NCI-H1436 treated with DMSO at 0.1 percent for 48 hours (cell line): ENCODE measurements around the gene ELOA.
"Not testable (repeated sequence)": the region's sequence is repeated elsewhere in the genome, so short reads cannot be mapped to it uniquely, and the experiment has no call there.

ENCODE experiments used
- DNase-seq: peaks from one replicate; lab custom pipeline; 2025; lab: John Stamatoyannopoulos, UW

ELOA gene

DNA sequence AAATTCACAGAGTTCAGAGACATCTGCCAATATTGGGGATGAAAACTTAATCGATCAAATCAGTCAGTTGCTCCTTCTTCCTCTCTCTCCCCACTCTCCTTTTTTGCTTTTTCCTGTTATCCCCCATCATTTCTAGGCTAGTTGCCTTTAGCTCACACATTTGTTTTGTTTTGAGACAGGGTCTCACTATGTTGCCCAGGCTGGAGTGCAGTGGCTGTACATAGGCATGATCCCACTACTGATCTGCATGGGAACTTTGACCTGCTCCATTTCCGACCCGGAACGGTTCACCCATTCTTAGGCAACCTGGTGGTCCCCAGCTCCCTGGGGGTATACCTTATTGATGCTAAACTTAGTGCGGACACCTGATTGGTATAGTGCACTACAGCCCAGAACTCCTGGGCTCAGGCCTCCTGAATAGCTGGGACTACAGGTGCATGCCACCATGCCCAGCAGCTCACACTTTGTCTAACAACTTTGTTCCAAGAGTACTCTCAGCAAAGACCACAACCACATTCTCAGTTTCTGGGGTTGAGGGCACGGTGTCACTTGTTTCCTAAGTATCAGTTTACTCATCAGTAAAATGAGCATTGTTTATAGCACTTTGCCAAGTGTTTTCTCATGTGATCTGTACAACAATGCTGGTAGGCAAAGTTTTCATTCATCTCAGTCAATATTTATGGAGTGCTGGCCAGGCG is 6.7 kb upstream of the ELOA start:
- no peak for DNase-seq

DNA sequence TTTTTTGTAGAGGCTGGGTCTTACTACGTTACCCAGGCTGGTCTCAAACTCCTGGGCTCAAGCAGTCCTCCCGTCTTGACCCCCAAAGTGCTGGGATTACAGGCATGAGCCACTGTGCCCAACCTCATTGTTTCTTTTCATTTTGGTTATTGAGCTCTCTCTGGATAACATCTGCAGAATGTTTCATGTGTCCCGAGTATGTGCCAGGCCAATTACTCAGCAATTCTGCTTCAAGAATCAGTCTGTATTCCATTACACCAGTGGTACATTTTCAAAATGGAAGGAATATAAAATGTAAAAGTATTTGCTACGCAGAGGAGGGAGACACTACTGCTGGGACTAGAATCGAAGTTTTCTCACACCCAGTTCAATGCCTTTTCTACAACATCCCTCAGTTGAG is 1.7 kb upstream of the ELOA start:
- no peak for DNase-seq

DNA sequence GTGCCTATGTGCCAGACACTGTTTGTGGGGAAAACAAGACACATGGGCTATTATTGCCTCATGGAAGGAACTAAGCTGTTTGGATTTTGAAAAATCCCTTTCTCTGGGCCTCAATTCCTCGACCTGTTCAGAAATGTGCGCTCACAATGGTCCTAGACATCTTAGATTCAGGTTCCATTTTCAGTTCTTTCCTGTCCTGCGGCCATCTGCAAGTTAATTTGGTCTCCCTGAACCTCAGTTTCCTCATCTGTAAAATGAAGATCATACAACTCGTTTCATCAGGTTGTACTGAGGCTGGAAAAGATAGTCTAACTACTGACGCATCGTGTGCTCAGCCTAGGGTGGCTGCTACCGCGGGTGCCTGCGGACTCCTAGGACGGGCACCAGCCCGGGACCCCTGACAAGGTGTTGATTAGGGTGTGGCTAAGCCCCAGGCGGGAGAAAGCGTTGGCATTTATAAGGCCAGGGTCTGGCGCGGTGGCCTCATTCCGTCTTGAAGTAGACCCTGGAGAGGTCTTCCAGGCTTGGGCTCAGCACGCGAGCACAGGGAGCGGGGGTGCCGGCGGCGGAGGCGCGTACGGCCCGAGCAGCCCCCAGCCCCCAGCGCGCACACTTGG is 493 bp upstream of the ELOA start:
- DNase-seq = no peak

DNA sequence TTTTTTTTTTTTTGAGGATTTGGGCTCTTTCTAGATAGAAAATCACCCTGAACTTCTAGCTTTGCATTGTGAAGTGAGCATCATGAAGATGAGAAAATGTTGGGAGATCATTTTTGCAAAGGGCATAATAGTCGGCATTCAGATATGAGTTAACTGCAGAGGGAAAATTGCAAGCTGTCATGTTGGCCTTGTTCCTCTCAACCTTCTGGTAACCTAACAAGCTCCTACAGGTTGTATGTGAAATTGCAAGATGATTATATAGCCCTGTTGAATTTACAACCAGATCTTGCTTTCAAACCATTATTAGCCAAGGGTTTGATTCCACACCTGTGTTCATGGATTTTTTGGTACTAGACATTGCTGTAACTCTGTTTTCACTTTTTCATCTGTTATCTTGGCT is 2.2 kb downstream of the ELOA start:
- DNase-seq = no peak

DNA sequence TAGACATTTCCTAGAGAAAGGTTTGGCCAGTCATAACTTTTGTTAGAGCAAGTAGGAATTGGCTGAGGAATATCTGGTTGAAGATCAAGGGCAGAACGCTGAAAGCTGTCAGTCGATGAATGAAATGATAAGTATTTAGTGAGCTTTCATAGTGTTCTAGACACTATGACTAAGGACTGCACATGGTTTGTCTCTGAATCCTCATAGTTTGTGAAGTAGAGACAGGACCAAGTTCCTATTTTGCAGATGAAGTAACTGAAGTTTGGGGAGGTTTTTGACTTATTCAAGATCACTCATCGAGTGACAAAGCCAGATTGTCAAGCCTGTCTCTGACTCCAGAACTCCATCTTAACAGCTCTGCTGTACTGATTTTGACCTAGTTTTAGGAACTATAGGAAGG is 4.7 kb downstream of the ELOA start:
- DNase-seq = no peak

DNA sequence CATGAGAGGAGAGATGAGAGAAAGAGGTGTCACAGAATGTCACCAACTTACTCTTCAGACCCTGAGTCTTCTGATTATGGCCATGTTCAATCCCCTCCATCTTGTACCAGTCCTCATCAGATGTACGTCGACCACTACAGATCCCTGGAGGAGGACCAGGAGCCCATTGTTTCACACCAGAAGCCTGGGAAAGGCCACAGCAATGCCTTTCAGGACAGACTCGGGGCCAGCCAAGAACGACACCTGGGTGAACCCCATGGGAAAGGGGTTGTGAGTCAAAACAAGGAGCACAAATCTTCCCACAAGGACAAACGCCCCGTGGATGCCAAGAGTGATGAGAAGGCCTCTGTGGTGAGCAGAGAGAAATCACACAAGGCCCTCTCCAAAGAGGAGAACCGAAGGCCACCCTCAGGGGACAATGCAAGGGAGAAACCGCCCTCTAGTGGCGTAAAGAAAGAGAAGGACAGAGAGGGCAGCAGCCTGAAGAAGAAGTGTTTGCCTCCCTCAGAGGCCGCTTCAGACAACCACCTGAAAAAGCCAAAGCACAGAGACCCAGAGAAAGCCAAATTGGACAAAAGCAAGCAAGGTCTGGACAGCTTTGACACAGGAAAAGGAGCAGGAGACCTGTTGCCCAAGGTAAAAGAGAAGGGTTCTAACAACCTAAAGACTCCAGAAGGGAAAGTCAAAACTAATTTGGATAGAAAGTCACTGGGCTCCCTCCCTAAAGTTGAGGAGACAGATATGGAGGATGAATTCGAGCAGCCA is 8.0 kb downstream of the ELOA start:
- no peak for DNase-seq

DNA sequence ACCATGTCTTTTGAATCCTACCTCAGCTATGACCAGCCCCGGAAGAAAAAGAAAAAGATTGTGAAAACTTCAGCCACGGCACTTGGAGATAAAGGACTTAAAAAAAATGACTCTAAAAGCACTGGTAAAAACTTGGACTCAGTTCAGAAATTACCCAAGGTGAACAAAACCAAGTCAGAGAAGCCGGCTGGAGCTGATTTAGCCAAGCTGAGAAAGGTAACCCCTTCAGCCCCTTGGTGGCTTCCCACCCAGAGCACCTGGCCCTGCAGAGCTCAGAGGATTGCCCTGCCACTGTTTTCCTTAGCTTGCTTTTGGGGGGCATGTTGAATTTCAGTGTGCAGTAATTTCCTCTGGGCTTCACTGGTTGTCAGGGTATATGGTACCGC is 8.5 kb downstream of the ELOA start:
- DNase-seq = no peak

DNA sequence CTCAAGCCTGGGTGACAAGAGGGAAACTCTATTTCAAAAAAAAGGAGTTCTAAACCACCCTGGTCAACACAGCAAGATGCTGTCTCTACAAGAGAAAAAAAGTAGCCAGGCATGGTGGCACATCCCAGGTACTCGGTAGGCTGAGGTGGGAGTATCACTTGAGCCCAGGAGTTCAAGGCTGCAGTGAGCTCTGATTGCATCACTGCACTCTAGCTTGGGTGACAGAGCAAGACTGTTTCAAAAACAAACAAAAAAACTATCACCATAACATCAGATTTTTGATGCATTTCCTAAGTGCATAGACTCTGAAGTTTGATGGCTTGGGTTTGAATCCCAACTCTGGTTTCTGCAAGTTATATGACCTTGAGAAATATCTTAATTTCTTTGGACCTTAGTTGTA is 9.6 kb downstream of the ELOA start:
- no peak for DNase-seq

DNA sequence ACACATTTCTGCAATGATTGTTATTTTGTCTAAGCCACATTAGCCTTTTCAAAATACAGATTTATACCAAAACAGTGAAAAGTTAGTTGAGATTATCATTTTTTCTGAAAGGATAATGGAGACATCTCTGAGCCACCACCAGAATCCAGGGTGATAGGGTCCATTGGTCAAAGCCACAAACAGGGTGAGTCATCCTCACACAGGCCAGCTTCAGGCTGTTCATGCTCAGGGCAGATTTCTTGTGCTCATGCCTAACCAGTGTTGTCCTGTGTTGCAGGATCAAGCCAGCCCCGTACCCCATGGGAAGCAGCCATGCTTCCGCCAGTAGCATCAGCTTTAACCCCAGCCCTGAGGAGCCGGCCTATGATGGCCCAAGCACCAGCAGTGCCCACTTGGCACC is 13.4 kb downstream of the ELOA start:
- DNase-seq = no peak

DNA sequence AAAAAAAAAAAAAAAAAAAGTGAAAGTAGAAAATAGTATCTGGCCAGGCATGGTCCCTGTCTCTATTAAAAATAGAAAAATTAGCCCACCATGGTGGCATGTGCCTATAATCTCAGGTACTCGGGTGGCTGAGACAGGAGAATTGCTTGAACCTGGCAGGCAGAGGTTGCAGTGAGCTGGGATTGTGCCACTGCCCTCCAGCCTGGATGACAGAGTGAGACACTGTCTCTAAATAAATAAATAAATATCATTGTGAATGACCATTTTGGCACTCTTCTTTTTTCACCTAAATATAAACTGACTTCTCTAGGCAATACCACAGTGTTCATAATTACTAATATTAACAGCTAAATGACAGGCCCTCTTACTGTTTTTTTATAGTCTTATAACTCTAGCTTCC is 14.5 kb downstream of the ELOA start:
- DNase-seq = no peak

DNA sequence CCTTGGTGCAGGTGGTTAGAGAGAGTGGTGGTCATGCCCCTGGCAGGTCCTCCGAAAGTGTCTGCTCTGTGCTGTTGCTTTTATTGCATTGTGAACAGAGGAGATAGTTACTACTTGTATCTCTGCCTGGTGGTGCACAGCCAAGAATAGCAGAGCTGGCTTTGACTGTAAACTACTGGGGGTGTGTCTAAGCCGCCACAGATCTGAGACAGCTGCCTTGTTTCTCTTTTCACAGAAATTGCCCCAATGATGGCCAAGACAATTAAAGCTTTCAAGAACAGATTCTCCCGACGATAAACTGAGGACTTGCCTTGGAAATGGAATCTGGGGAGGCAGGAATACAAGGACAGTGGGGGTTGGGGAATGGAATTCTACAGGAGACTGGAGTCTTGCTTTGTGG is 16.0 kb downstream of the ELOA start:
- no peak for DNase-seq

DNA sequence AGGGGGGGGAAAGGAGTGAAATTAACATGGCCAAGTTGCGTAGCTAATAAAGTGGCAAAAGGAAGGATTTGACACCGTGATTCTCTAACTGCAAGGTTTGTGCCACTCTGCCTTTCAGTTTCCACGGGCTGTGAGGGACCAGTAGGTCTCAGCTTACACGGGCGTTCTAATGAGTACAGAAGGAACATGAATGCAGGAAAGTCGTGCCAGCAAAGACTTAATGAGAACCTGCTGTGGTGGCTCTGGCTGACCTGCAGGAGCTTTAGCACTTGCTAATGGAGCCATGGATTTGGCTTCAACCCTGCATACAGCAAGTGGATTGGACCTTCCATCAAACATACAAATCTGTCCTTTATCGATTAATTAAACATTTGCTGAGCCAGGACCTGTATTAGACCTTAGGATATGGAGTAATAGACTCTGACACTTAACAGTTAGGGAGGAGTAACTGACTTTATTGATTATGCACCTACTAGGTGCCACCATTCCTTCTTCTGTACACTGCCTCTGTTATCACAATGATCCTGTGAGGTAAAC is 19.8 kb downstream of the ELOA start:
- no peak for DNase-seq

DNA sequence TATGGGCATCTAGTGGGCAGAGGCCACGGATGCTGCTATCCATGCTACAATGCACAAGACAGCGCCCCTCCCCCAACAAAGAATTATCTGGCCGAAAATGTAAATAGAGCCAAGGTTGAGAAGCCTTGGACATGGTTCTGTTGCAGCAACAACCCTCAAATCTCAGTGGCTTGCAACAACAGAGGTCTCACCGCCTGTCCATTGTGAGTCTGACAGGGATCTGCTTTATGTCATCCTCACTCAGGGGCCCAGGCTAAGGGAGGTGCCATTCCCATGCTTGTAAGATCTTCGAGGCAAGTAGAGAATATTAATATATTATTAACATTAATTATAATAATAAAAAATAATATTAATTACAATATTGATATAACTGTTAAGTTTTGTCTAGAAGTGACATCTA is 25.5 kb downstream of the ELOA start:
- no peak for DNase-seq

DNA sequence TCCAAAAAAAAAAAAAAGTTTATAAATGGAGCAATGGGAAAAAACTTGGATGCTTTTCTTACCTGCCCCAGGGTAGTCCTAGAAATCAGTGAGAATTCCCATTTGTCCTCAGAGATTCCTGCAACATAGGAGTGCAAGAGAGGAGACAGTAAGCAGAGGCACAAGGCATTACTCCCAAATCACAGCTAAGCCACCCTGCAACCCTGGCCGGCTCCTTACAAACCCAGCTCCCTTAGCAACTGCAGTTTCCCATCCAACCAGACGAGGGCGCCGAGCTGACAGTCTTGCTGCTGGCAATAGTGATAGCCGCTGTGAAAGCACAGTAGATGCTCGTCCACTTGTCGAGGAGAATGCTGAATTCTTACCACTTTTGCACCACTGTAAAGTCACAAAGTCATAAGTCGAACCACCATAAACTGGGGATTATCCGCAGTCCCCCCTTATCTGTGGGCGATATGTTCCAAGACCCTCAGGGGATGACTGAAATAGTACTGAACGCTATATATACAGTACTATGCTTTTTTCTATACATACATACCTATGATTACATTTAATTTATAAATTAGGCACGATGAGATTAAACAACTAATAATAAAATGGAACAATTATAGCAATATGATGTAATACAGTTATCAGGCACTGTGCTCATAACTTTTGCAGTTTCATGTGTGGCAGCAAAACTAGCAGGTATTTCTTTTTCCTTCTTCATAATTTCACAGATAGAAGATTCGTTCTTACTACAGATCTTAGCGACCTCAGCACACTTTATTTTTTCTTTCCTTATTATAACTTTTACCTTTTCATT is 29.0 kb downstream of the ELOA start:
- DNase-seq = no peak

DNA sequence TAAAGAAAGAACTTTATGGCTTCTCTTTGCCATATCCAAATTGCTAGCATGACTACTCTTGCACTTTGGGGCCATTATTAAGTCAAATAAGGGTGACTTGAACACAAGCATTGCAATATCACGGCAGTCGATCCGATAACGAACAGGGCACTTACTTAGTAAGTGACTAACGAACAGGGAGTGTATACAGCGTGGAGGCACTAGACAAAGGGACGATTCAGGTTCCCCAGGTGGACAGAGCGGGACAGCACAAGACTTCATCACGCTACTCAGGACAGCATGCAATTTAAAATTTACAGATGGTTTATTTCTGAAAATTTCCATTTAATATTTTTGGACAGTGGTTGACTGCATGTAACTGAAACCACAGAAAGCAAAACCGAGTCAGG is 29.6 kb downstream of the ELOA start:
- DNase-seq = no peak

DNA sequence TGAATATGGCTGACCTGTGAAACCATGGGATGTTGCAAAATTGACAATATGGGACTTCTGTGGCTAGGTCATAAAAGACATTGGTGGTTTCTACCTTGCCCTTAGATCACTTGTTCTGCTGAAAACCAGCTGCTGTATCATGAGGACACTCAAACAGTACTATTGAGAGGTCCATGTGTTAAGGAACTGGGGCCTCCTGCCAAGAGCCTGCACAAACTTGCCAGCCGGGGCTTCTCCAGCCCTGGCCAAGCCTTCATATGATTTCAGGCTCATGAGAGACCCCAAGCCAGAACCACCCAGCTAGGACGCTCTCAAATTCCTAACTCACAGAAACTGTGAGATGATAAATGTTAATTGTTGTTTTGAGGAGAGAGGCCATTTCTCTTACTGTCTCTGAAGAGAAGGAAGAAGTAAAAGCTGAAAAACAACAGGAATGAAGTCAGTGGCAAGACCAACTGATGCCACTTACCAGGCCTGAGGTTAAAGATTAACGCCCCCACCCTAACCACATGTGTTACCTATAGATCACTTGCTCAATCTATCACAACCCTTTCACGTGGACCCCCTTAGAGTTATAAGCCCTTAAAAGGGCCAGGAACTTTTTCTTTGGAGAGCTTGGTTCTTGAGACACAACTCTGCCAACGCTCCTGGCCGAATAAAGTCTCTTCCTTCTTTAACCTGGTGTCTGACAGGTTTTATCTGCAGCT is 31.1 kb downstream of the ELOA start:
- no peak for DNase-seq

DNA sequence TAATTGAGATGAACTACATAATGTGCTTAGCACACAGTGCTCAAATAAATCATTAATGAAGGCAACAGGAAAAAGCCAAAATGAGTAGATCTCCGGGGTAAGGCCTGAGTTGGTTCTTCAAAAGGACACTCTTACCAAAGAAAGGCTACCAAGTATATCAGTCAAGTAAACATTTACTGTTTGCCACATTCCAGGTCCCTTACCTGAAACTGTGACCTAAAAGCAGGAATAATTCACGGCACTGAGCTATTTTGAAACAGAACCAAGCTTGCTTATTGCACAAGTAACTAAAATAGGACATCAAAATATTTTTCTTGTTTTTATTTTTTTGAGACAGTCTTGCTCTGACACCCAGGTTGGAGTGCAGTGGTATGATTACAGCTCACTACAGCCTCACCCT is 32.9 kb downstream of the ELOA start:
- no peak for DNase-seq

DNA sequence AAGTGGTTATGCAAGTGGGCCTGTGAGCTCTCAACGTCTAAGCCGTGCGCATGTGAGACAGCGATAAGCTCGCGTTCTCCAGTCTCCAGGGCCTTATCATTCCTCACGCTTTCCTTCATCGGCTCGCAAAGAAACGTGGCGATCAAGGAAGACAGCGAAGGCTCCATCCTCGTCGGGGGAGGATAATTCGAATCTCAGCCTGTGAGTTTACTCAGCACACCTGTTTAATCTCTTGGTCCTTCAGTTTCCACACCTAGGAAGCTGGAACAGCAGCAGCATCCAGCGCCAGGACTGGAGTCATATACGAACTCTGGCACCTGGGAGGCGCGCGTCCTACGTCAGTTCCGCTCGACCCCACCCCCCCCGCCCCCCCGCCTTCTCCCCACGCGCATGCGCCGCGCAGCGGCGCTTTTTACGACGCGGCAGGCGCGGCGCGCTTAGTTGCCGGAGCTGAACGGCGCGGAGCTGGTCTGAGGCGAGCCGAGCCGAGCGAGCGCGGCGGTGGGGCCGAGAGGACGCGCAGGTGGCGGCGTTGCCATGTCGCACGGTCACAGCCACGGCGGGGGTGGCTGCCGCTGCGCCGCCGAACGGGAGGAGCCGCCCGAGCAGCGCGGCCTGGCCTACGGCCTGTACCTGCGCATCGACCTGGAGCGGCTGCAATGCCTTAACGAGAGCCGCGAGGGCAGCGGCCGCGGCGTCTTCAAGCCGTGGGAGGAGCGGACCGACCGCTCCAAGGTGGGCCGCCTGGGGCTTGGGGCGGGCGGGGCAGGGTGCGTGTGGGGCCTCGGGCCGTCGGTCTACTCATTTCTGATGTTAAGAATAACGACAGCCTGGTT is 34.9 kb downstream of the ELOA start, which contains the start of gene PITHD1:
Gene PITHD1, plus strand, starts transcription at position 440 of the 836 bp plus-strand sequence. Its CDS starts 98 bp downstream, at position 538.
- peak; percentile 63 for DNase-seq

DNA sequence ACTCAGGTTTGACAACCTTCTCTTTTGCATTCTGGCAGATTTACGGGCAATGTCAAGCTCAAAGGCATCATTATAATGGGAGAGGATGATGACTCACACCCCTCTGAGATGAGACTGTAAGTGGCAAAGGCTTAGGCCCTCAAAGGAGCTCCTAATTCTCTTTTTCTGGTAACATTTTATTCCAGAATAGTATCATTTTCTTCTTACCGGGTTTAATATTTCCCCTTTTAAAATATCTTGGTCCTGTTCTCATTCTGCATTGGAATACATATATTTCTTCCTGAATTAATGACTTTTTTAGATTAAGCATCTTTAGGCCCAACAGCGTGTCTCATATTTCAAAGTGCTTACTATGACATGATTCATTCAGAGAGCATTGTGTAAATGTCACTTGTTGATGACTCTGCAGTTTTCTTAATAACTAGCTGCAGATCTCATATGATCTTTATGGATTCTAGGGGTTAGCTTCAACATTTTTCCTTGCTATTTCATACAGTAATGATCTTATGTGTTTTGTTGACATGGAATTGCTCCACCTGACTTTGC is 36.6 kb downstream of the ELOA start:
- DNase-seq = no peak

DNA sequence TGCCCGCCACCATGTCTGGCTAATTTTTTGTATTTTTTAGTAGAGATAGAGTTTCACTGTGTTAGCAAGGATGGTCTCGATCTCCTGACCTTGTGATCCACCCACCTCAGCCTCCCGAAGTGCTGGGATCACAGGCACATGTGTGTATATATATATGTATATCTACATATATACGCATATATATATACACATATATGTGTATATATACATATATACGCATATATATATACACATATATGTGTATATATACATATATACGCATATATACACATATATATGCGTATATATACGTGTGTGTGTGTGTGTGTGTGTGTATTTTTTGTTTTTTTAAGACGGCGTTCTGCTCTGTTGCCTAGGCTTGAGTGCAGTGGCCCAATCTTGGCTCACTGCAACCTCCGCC is 39.9 kb downstream of the ELOA start:
- not testable (repeated sequence) for DNase-seq
